Trophoblast cell (in vitro differentiated cells and primary cell): ENCODE results near the gene ADSL.
A peak's percentile ranks its signal among the peaks of the same experiment; 100 is the strongest.

ENCODE experiments used
- DNase-seq, 2 donors: peaks; one replicate each; pipeline ENCODE4 v3.0.0-alpha.2; 2016
- H2AFZ ChIP-seq: 2 replicates; pipeline ENCODE4 v1.6.1; 2013; ENCODE audit warnings: low read length, moderate library complexity, mild to moderate bottlenecking; ENCODE audit not compliant: insufficient read depth, poor library complexity
- H2AK5ac ChIP-seq: 2 replicates; pipeline ENCODE4 v1.6.1; 2013; ENCODE audit warnings: mild to moderate bottlenecking, low read length
- H2BK120ac ChIP-seq: 2 replicates; pipeline ENCODE4 v1.6.1; 2013; ENCODE audit warnings: low read length, mild to moderate bottlenecking, moderate library complexity; ENCODE audit not compliant: insufficient read depth, poor library complexity
- H2BK12ac ChIP-seq: 2 replicates; pipeline ENCODE4 v1.6.1; 2013; ENCODE audit warnings: mild to moderate bottlenecking, low read length, moderate library complexity
- H2BK5ac ChIP-seq: 2 replicates; pipeline ENCODE4 v1.6.1; 2013; ENCODE audit warnings: low read length, low read depth, moderate library complexity, mild to moderate bottlenecking; ENCODE audit not compliant: poor library complexity
- H3K14ac ChIP-seq: 2 replicates; pipeline ENCODE4 v1.6.1; 2013; ENCODE audit warnings: mild to moderate bottlenecking, low read length
- H3K18ac ChIP-seq: 2 replicates; pipeline ENCODE4 v1.6.1; 2013; ENCODE audit warnings: mild to moderate bottlenecking, low read length
- H3K23ac ChIP-seq: 2 replicates; pipeline ENCODE4 v1.6.1; 2013; ENCODE audit warnings: low read length
- H3K27ac ChIP-seq: 2 replicates; pipeline ENCODE4 v1.5.1; 2013; ENCODE audit warnings: low read depth, mild to moderate bottlenecking, inconsistent platforms, low read length, moderate library complexity
- H3K27me3 ChIP-seq: 2 replicates; pipeline ENCODE4 v1.6.1; 2013; ENCODE audit warnings: inconsistent platforms, mild to moderate bottlenecking, low read length, moderate library complexity; ENCODE audit not compliant: insufficient read depth
- H3K36me3 ChIP-seq, 2 experiments: 1 replicate in 1 of 2; 2 replicates in 1 of 2; pipeline ENCODE4 v1.6.1; 2013; ENCODE audit warnings: low read length in 2 of 2, mild to moderate bottlenecking in 2 of 2, moderate library complexity in 1 of 2; ENCODE audit not compliant: insufficient read depth in 2 of 2, control insufficient read depth in 1 of 2
- H3K4ac ChIP-seq: 2 replicates; pipeline ENCODE4 v1.6.1; 2013; ENCODE audit warnings: low read depth, mild to moderate bottlenecking, low read length, moderate library complexity
- H3K4me1 ChIP-seq, 2 experiments: 1 replicate in 1 of 2; 2 replicates in 1 of 2; pipeline ENCODE4 v1.6.1; 2013; ENCODE audit warnings: low read length in 2 of 2, mild to moderate bottlenecking in 2 of 2, moderate library complexity in 1 of 2; ENCODE audit not compliant: insufficient read depth in 2 of 2, control insufficient read depth in 1 of 2
- H3K4me2 ChIP-seq: 2 replicates; pipeline ENCODE4 v1.6.1; 2013; ENCODE audit warnings: inconsistent platforms, mild to moderate bottlenecking, low read length, moderate library complexity
- H3K4me3 ChIP-seq: 2 replicates; pipeline ENCODE4 v1.5.1; 2013; ENCODE audit warnings: mild to moderate bottlenecking, low read depth, low read length, inconsistent platforms
- H3K79me1 ChIP-seq: one replicate; pipeline ENCODE4 v1.6.1; 2013; ENCODE audit warnings: low read length
- H3K79me2 ChIP-seq: 2 replicates; pipeline ENCODE4 v1.6.1; 2013; ENCODE audit warnings: low read length, mild to moderate bottlenecking; ENCODE audit not compliant: control insufficient read depth, insufficient read depth, poor library complexity
- H3K9ac ChIP-seq: 2 replicates; pipeline ENCODE4 v1.6.1; 2013; ENCODE audit warnings: mild to moderate bottlenecking, low read length
- H3K9me3 ChIP-seq: 2 replicates; pipeline ENCODE4 v1.6.1; 2013; ENCODE audit warnings: low read depth, mild to moderate bottlenecking, control low read depth, inconsistent platforms, low read length; ENCODE audit not compliant: insufficient read depth
- H4K12ac ChIP-seq: 2 replicates; pipeline ENCODE4 v1.6.1; 2013; ENCODE audit warnings: low read depth, mild to moderate bottlenecking, low read length, moderate library complexity
- H4K8ac ChIP-seq: 2 replicates; pipeline ENCODE4 v1.6.1; 2013; ENCODE audit warnings: low read depth, mild to moderate bottlenecking, low read length, moderate library complexity
- H4K91ac ChIP-seq: one replicate; pipeline ENCODE4 v1.6.1; 2013; ENCODE audit warnings: low read depth, mild to moderate bottlenecking, low read length, moderate library complexity
- WGBS: extraction: QIAGEN DNeasy Blood & Tissue Kit; methylation state at CpG from one replicate; pipeline ENCODE4 v1.1.7; 2013; ENCODE audit warnings: missing lambda C conversion rate; ENCODE audit not compliant: insufficient read length, insufficient coverage; ENCODE audit errors: extremely low coverage; 5-methylcytosine and 5-hydroxymethylcytosine counted together

Gene ADSL

DNA sequence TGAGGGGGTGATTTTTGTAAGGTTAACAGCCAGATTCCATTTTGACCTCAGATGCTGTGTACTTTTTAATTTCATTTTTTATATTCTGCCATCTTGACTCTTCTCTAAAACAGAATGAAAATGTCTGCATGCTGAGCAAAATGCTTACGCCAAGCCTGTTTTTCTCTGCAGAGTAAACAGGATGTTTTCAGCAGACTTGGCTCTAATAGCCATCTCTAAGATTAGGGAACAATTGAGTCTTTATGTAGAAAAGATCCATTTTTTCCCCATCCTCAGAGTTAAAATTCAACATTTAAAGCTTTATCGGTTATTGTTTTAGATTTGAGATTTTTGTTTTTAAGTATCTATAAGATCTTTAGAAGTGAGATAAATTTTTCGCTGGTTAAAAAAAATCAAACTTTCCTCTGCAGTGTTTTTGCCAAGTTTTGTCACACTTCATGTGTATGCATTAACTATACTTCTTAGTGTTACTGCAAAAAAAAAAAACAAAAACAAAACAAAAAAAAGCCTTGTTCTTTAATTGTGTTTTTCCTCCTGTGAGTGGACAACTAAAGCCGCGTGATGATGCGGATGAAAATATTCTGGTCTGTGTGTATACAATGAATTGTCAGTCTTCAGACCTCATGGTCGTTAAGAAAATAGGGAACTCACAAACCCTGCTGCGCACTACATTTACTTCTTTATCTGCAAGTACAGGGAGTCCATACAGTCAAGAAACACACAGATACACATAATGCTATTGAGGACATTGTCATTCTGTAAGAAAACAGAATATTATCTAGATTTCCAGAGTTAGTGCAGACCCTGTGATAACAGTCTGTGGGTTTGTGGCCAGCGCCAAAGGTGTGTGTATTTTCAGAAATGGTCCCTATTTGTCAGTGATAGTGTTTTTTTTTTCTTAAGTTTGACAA lies 17.5 kb upstream of the ADSL start:
- Histone ChIP-seq H3K36me3 (peaks cover 3 to 4% of the 10 kb centered on the region in 2 experiments), H3K18ac (no peak overlapping the region), H4K91ac (no peak overlapping the region), H3K14ac (no peak overlapping the region), H3K9ac (no peak overlapping the region), H2AK5ac (no peak overlapping the region), H2AFZ (no peak overlapping the region), H3K79me1 (no peaks in the 10 kb centered on the region), H3K79me2 (no peaks in the 10 kb centered on the region), H2BK12ac (no peak overlapping the region), H3K4me1 (peaks cover 0 to 7% of the 10 kb centered on the region in 2 experiments), H3K23ac (no peak overlapping the region), H3K4ac (no peak overlapping the region), H3K9me3 (no peaks in the 10 kb centered on the region), H3K4me3 (no peak overlapping the region), H4K12ac (no peak overlapping the region), H2BK5ac (no peak overlapping the region), H2BK120ac (no peak overlapping the region), H4K8ac (no peak overlapping the region), H3K27ac (no peak overlapping the region), H3K4me2 (no peak overlapping the region), H3K27me3 (no peaks in the 10 kb centered on the region)
- no peak for DNase-seq
- no CpG with 5 or more reads among the region's 9 CpGs for WGBS

DNA sequence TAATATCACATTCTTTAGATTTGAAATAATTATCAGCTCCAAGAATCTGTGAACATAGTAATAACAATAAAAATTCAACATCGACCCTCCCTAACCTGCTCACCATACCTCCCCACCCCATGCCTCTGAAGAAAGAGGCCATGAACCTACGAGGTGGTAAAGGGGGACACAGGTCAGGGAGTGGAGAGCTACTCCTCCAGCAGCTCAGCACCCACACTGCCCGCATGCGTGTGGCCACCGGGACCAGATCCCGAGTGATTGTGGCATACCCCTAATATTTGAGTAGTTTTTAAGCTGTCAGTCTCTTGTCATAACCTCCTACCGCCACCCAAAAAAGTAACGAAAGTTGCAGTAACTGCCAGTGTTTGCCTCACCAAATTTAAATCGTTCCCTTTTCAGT lies 16.8 kb upstream of the ADSL start:
- no CpG with 5 or more reads among the region's 9 CpGs for WGBS
- Histone ChIP-seq H3K4ac (no peak overlapping the region), H3K36me3 (peaks cover 2 to 4% of the 10 kb centered on the region in 2 experiments), H4K12ac (no peak overlapping the region), H2AK5ac (no peak overlapping the region), H3K9me3 (no peaks in the 10 kb centered on the region), H3K4me2 (no peak overlapping the region), H2BK5ac (no peak overlapping the region), H3K14ac (no peak overlapping the region), H3K79me2 (no peaks in the 10 kb centered on the region), H2BK120ac (no peak overlapping the region), H2BK12ac (no peak overlapping the region), H4K91ac (no peak overlapping the region), H3K27ac (no peak overlapping the region), H3K23ac (no peak overlapping the region), H3K4me3 (no peak overlapping the region), H3K79me1 (no peaks in the 10 kb centered on the region), H4K8ac (no peak overlapping the region), H3K18ac (no peak overlapping the region), H3K27me3 (no peaks in the 10 kb centered on the region), H2AFZ (no peak overlapping the region), H3K4me1 (peaks cover 0 to 7% of the 10 kb centered on the region in 2 experiments), H3K9ac (no peak overlapping the region)
- DNase-seq, result peak; percentile 28 to 53

DNA sequence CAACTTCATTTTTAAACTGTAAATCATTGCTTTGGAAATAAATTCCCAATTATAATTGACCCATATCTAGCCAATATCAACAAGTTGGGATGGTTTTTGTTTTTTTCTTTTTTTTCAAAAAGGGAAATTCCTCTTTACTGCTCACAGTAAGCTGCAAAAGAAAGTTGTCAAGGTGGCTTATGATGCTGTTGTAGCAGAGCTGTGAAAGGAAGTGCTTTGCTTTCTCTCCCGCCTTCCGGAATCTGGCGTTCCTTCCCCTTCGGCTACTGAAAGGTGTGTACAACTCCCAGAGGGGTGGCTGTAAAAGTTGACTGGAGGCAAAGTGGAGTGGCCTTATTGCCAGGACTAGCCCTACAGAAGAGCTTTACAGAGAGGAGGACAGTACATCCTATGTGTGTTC lies 16.2 kb upstream of the ADSL start:
- no CpG with 5 or more reads among the region's 4 CpGs for WGBS
- H3K18ac ChIP-seq, result no peak overlapping the region
- no peaks in the 10 kb centered on the region for H3K79me1 ChIP-seq

DNA sequence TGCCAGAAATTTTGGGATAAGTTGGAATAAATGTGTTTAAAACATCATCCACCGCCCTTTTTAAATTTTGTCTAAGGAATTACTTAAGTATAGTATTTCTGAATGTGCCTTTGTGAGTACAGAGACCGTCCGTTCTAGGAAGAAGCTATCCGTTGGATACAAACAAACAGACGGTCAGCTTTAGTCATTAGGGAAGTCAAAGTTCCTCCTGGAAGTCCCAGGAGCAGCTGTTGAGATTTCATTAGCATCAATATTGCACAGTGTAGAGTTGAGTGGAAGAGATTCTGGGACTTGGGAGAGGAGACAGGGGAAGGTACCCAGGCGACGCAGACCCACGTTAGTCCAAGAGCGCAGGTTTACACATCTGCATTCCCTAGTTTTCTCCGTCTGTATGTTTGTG lies 15.7 kb upstream of the ADSL start:
- no peak overlapping the region for H3K9ac ChIP-seq
- no peak overlapping the region for H3K18ac ChIP-seq
- peaks cover 0 to 7% of the 10 kb centered on the region in 2 experiments for H3K4me1 ChIP-seq
- H3K4me2 ChIP-seq, result no peak overlapping the region
- no peaks in the 10 kb centered on the region for H3K79me2 ChIP-seq
- H3K14ac ChIP-seq, result no peak overlapping the region
- H3K23ac ChIP-seq, result no peak overlapping the region
- H3K9me3 ChIP-seq, result no peaks in the 10 kb centered on the region
- no peak overlapping the region for H2BK5ac ChIP-seq
- H3K4ac ChIP-seq, result no peak overlapping the region
- no peaks in the 10 kb centered on the region for H3K27me3 ChIP-seq
- H4K8ac ChIP-seq, result no peak overlapping the region
- DNase-seq, result no peak
- WGBS, result no CpG with 5 or more reads among the region's 10 CpGs
- H3K79me1 ChIP-seq, result no peaks in the 10 kb centered on the region
- H4K91ac ChIP-seq, result no peak overlapping the region
- H2BK12ac ChIP-seq, result no peak overlapping the region
- H2AFZ ChIP-seq, result no peak overlapping the region
- peaks cover 0 to 4% of the 10 kb centered on the region in 2 experiments for H3K36me3 ChIP-seq
- no peak overlapping the region for H4K12ac ChIP-seq
- H2BK120ac ChIP-seq, result no peak overlapping the region
- no peak overlapping the region for H3K4me3 ChIP-seq
- no peak overlapping the region for H2AK5ac ChIP-seq
- no peak overlapping the region for H3K27ac ChIP-seq

More for the DNA sequence above, 16.2 kb upstream of the ADSL start:
- H4K8ac ChIP-seq, result no peak overlapping the region
- no peak overlapping the region for H4K12ac ChIP-seq
- peaks cover 0 to 7% of the 10 kb centered on the region in 2 experiments for H3K4me1 ChIP-seq
- no peak overlapping the region for H4K91ac ChIP-seq
- H2BK120ac ChIP-seq, result no peak overlapping the region
- H2BK5ac ChIP-seq, result no peak overlapping the region
- no peak overlapping the region for H3K9ac ChIP-seq
- H3K27ac ChIP-seq, result no peak overlapping the region
- H3K27me3 ChIP-seq, result no peaks in the 10 kb centered on the region
- no peak overlapping the region for H3K23ac ChIP-seq
- H3K9me3 ChIP-seq, result no peaks in the 10 kb centered on the region
- H2BK12ac ChIP-seq, result no peak overlapping the region
- no peak overlapping the region for H3K4ac ChIP-seq
- peaks cover 0 to 4% of the 10 kb centered on the region in 2 experiments for H3K36me3 ChIP-seq
- no peak overlapping the region for H2AFZ ChIP-seq
- no peak for DNase-seq
- no peak overlapping the region for H2AK5ac ChIP-seq
- no peak overlapping the region for H3K14ac ChIP-seq
- no peak overlapping the region for H3K4me2 ChIP-seq
- H3K79me2 ChIP-seq, result no peaks in the 10 kb centered on the region
- H3K4me3 ChIP-seq, result no peak overlapping the region
